Heart left ventricle (tissue), 16 donors: ENCODE measurements around the gene HSPB3. TPM values are rescaled to one million over a fixed set of nuclear protein-coding genes. Genes with fewer than 3 reads are reported as not detected.
A peak's percentile ranks its signal among the peaks of the same experiment; 100 is the strongest.

Source experiments
- ATAC-seq, 4 donors: fragments of 200-7000 bp; cut with Tn5 transposase; one replicate each; pipeline ENCODE4 v1.9.1; 2020 to 2022; ENCODE audit warnings: moderate library complexity in 4 of 4, mild to moderate bottlenecking in 3 of 4, moderate number of reproducible peaks in 1 of 4
- DNase-seq, 5 donors: peaks; one replicate each; pipeline ENCODE4 v3.0.0-alpha.2; 2020
- H3K27ac ChIP-seq, 12 donors: fragments of 200-600 bp; sonication (generic) in 4 of 12; one replicate each; pipeline versions ENCODE4 v1.5.0 to v1.8.0; 2016 to 2022; ENCODE audit warnings: mild to moderate bottlenecking in 2 of 12
- H3K27me3 ChIP-seq, 9 donors: fragments of 200-600 bp; sonication (generic) in 2 of 9; one replicate each; pipeline versions ENCODE4 v1.5.1 to v1.8.0; 2016 to 2022; ENCODE audit warnings: mild to moderate bottlenecking in 3 of 9
- H3K36me3 ChIP-seq, 9 donors: fragments of 200-600 bp; sonication (generic) in 2 of 9; one replicate each; pipeline versions ENCODE4 v1.5.0 to v1.8.0; 2018 to 2022; ENCODE audit warnings: mild to moderate bottlenecking in 2 of 9
- H3K4me1 ChIP-seq, 12 donors: fragments of 200-600 bp; sonication (generic) in 4 of 12; one replicate each; pipeline versions ENCODE4 v1.5.0 to v1.8.0; 2016 to 2022; ENCODE audit warnings: mild to moderate bottlenecking in 3 of 12
- H3K4me3 ChIP-seq, 12 donors: fragments of 200-600 bp; sonication (generic) in 4 of 12; one replicate each; pipeline versions ENCODE4 v1.5.0 to v1.8.0; 2017 to 2022; ENCODE audit warnings: mild to moderate bottlenecking in 9 of 12, moderate library complexity in 4 of 12
- H3K9me3 ChIP-seq, 12 donors: fragments of 200-600 bp; sonication (generic) in 4 of 12; one replicate each; pipeline versions ENCODE4 v1.5.0 to v1.8.0; 2016 to 2022; ENCODE audit warnings: mild to moderate bottlenecking in 1 of 12
- POLR2A ChIP-seq, 2 donors: fragments of 450-650 bp; IDR thresholded peaks; one replicate each; pipeline ENCODE4 v1.6.1; 2017; ENCODE audit warnings: antibody characterized with exemption in 2 of 2, mild to moderate bottlenecking in 2 of 2, moderate library complexity in 2 of 2
- WGBS, 4 donors: extraction: QIAGEN DNeasy Blood & Tissue Kit in 2 of 4; methylation state at CpG; one replicate each; pipeline versions ENCODE4 v1.1.5 to v1.1.7; 2013 to 2018; 5-methylcytosine and 5-hydroxymethylcytosine counted together
- intact Hi-C, 10 donors: fragments of 100-400 bp; cut with DNase I; formaldehyde crosslinking; loops; one replicate each; pipeline versions ENCODE4 v1.11.1 to v1.14.2; 2022
- long read RNA-seq, 3 donors: library from polyadenylated mRNA; unstranded; transcript quantifications; one replicate each; pipeline ENCODE4 v2.0.0, GENCODE V29; 2020 to 2021
- polyA plus RNA-seq, 2 donors: library from polyadenylated mRNA; stranded (reverse); fragments of 200-250 nt; gene quantifications; one replicate each; pipeline ENCODE4 v1.2.3, GENCODE V29; 2013
- total RNA-seq, 9 donors: library from RNA; depleted of rRNA in 2 of 9; stranded (reverse); fragments of >200 nt in 2 of 9; fragmentation: NEBNext Ultra II Directional in 3 of 9; extraction: Animal tissue kit (Norgen Biotek cat#: 25700) in 3 of 9; gene quantifications; one replicate each; pipeline versions ENCODE4 v1.1.0 to v1.2.4, GENCODE V29; 2016 to 2023
- TF ChIP-seq, protein P1 (sequence below), 12 donors: fragments of 200-600 bp; sonication (generic) in 4 of 12; IDR thresholded peaks; one replicate each; pipeline versions ENCODE4 v1.5.0 to v1.8.0; 2018 to 2022; ENCODE audit warnings: antibody characterized with exemption in 12 of 12, mild to moderate bottlenecking in 5 of 12
- donor health status: ischemic (EF 13 %, LVEDD 7.1; RV severe dilation, severe dysfunction).
- donor health status: healthy with polysubstance abuse.
- donor health status: DM: no; HTN: yes; CAD: no.
- donor health status: DM: no; HTN: no; CAD: no.
- donor health status: ischemic (EF 25% LVEDD 6.9; RV normal size, moderate dysfunction).
- donor health status: ischemic (EF 25% LVEDD 5.7; RV mildly dilated, moderate dysfunction).
- donor health status: healthy.
- donor health status: DM: yes; HTN: yes; CAD: no.
- donor health status: ischemic (EF 35%, LVEDD 5.7; RV mildly dilated, moderate dysfunction).
- donor health status: nonischemic (EF 11% LVEDD 7.7; RV severe dilation, severe dysfunction).
- donor health status: DM: yes; HTN: yes; CAD: no.
- donor health status: PGD.
- donor health status: ischemic (EF 29% LVEDD 5.4; RV normal size, mild dysfunction).
- donor health status: nonischemic (EF 23%, LVEDD 6.1; RV moderate dilation, normal function).

The HSPB3 gene, protein sequence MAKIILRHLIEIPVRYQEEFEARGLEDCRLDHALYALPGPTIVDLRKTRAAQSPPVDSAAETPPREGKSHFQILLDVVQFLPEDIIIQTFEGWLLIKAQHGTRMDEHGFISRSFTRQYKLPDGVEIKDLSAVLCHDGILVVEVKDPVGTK
- total RNA-seq (100 to 1,000 TPM; 254 to 795 (median 317) TPM), polyA plus RNA-seq (100 to 1,000 TPM; 125 to 588 TPM)
- long read RNA-seq, donor 1, transcript HSPB3-201 (1 exons, 784 nt): major isoform, 209 of 209 reads
- long read RNA-seq, donor 1, partial matches to known transcripts: 0 of 209 reads
- long read RNA-seq, donor 1, other reads (novel, unspliced or antisense): 0 of 209 reads
- long read RNA-seq, donor 2, transcript HSPB3-201 (1 exons, 784 nt): major isoform, 112 of 112 reads
- long read RNA-seq, donor 2, partial matches to known transcripts: 0 of 112 reads
- long read RNA-seq, donor 2, other reads (novel, unspliced or antisense): 0 of 112 reads
- long read RNA-seq, donor 3, transcript HSPB3-201 (1 exons, 784 nt): major isoform, 109 of 109 reads
- long read RNA-seq, donor 3, partial matches to known transcripts: 0 of 109 reads
- long read RNA-seq, donor 3, other reads (novel, unspliced or antisense): 0 of 109 reads

DNA sequence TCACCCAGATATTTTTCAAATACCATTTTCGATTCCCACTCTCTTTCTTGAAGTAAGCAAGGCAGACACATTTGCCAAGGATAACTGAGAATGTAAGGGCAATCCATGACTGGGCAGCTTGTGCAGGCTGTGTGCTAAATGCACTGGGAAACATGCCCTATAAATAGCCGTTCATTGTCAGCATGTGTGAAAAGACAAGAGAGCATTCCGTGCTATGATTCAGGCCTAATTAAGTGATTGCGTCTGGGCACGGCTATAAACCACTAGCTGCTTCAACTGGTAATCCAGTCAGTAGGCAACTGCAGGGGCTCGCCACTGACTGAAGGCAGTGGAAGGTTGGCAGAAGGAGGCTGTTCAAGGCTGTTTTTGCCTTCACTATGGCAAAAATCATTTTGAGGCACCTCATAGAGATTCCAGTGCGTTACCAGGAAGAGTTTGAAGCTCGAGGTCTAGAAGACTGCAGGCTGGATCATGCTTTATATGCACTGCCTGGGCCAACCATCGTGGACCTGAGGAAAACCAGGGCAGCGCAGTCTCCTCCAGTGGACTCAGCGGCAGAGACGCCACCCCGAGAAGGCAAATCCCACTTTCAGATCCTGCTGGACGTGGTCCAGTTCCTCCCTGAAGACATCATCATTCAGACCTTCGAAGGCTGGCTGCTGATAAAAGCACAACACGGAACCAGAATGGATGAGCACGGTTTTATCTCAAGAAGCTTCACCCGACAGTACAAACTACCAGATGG lies at the start of gene HSPB3:
HSPB3 (plus strand) TSS at position 287 of the 745 bp plus-strand sequence; CDS start at position 378, 91 bp downstream.
- intact Hi-C loops: no loop called here
- H3K4me1 ChIP-seq: peaks cover 0 to 24% (median 3%) of the 10 kb centered on the region in 12 donors
- no peaks in the 10 kb centered on the region for H3K36me3 ChIP-seq
- peak in 4 of 5 donors; percentile 55 to 82 (median 72) for DNase-seq
- WGBS, 4 donors: 41 to 55% (median 51%) methylated on average over 17 to 18 of the region's 18 CpGs
- H3K9me3 ChIP-seq: no peaks in the 10 kb centered on the region
- H3K27me3 ChIP-seq: no peaks in the 10 kb centered on the region
- ATAC-seq: peak; percentile 79 to 85 (median 82)
- TF ChIP-seq, protein P1, sequence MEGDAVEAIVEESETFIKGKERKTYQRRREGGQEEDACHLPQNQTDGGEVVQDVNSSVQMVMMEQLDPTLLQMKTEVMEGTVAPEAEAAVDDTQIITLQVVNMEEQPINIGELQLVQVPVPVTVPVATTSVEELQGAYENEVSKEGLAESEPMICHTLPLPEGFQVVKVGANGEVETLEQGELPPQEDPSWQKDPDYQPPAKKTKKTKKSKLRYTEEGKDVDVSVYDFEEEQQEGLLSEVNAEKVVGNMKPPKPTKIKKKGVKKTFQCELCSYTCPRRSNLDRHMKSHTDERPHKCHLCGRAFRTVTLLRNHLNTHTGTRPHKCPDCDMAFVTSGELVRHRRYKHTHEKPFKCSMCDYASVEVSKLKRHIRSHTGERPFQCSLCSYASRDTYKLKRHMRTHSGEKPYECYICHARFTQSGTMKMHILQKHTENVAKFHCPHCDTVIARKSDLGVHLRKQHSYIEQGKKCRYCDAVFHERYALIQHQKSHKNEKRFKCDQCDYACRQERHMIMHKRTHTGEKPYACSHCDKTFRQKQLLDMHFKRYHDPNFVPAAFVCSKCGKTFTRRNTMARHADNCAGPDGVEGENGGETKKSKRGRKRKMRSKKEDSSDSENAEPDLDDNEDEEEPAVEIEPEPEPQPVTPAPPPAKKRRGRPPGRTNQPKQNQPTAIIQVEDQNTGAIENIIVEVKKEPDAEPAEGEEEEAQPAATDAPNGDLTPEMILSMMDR (IDR thresholded peaks at IDR 0.05): no peak
- peak; percentile 82 to 94 for TF ChIP-seq POLR2A (IDR thresholded peaks at IDR 0.05)
- H3K27ac ChIP-seq: peak within 1 kb of the TSS; percentile 73 to 95 (median 88)
- peak within 1 kb of the TSS; percentile 9 to 68 (median 50) for H3K4me3 ChIP-seq

DNA sequence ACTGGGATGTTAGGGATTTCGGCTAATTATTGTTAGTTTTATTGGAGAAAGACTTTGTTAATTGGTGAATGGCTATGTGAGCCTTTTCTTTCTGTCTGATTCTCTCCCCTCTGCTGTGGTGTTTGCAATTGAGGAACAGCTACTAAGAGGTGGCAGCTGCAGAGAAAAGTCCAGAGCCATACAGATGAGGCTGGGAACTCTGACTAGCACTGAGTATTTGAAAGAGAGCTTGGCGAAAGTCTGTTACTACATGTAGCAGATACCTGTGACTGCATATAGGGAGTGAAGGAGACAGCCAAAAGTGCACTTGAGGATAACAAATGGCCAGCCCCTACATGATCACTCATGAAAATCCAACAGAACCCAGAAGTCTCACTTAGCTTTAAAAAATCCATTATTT lies 44.3 kb upstream of the HSPB3 start:
- no peak overlapping the region for H3K4me3 ChIP-seq
- no peaks in the 10 kb centered on the region for H3K9me3 ChIP-seq
- no peak overlapping the region for H3K27ac ChIP-seq
- H3K4me1 ChIP-seq: no peaks in the 10 kb centered on the region
- ATAC-seq (no peak), DNase-seq (no peak)
- intact Hi-C loops: no loop called here
- H3K36me3 ChIP-seq: no peaks in the 10 kb centered on the region
- no peak for TF ChIP-seq POLR2A (IDR thresholded peaks at IDR 0.05)
- TF ChIP-seq, protein P1 (IDR thresholded peaks at IDR 0.05): no peak
- H3K27me3 ChIP-seq: no peaks in the 10 kb centered on the region
- WGBS, 4 donors: 91 to 97% (median 94%) methylated on average over 2 of the region's 2 CpGs

DNA sequence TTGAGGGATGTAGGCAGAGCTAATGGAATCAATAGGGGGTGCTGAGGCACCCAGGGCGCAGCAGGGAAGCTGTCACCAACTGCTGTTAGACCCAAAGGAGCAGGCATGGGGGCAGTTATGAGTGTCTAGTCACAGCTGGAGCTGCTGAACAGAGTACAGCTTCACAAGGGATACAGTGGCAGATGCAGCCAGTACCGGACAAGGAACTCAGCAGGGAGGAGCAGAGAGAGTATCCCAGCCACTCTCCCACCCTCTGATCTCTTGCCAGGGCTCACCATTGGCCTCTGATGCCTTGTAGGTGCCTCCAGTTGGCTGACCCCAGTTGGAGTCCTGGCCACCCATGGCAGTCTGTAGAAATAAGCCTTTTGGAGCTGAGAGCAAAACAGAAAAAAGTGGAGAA lies 42.6 kb upstream of the HSPB3 start:
- H3K27ac ChIP-seq: no peak overlapping the region
- H3K27me3 ChIP-seq: no peaks in the 10 kb centered on the region
- DNase-seq (no peak), ATAC-seq (no peak)
- intact Hi-C loops: no loop called here
- TF ChIP-seq POLR2A (IDR thresholded peaks at IDR 0.05): no peak
- TF ChIP-seq, protein P1 (IDR thresholded peaks at IDR 0.05): no peak
- no peaks in the 10 kb centered on the region for H3K36me3 ChIP-seq
- H3K9me3 ChIP-seq: no peaks in the 10 kb centered on the region
- 80 to 89% (median 83%) methylated on average over 2 of the region's 2 CpGs for WGBS, 4 donors
- H3K4me1 ChIP-seq: no peaks in the 10 kb centered on the region
- H3K4me3 ChIP-seq: no peak overlapping the region

DNA sequence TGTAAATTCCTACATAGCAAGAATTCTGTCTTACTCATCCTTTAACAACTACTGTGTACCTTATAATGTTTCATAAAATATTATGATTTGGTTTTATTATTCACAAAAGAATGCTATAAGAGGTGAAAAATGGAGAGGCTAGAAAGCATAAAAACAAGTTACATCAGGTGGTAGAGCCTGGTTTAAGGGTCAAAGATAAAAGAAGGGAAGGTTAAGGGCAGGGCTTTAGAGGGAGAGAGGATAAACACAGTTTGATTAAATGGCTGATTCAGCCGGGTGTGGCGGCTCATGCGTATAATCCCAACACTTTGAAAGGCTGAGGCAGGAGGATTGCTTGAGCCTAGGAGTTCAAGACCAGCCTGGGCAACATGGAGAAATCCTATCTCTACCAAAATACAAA lies 40.4 kb upstream of the HSPB3 start:
- no peak overlapping the region for H3K27ac ChIP-seq
- intact Hi-C loops: loop anchor here in 9 of 10 donors (5.0 kb wide), 4 partner anchors 98 to 168 kb away; partner anchors contain the start of gene ARL15 (in 5 of the 9)
- H3K4me1 ChIP-seq: peaks cover 0 to 8% (median 0%) of the 10 kb centered on the region in 12 donors
- no peaks in the 10 kb centered on the region for H3K27me3 ChIP-seq
- TF ChIP-seq, protein P1 (IDR thresholded peaks at IDR 0.05): no peak
- WGBS, 4 donors: 91 to 95% (median 92%) methylated on average over 3 of the region's 3 CpGs
- H3K36me3 ChIP-seq: no peaks in the 10 kb centered on the region
- H3K9me3 ChIP-seq: no peaks in the 10 kb centered on the region
- DNase-seq (no peak), ATAC-seq (no peak)
- no peak overlapping the region for H3K4me3 ChIP-seq
